K562 (cell line): ENCODE measurements around the gene FOXO3. TPM values are rescaled to one million over a fixed set of nuclear protein-coding genes. Genes with fewer than 3 reads are reported as not detected.

Experiments used
- ATF6 ChIP-seq: sonication (generic); formaldehyde crosslinking; IDR thresholded peaks from 2 replicates; pipeline ENCODE4 v1.4.0; 2020; ENCODE audit warnings: mild to moderate bottlenecking, missing genetic modification reagents
- BRF2 ChIP-seq: IDR thresholded peaks from 3 replicates; pipeline ENCODE4 v1.6.1; 2011; ENCODE audit warnings: borderline replicate concordance, mild to moderate bottlenecking; ENCODE audit not compliant: insufficient read length, insufficient read depth
- DLX4 ChIP-seq: fragments of 250-450 bp; sonication (Bioruptor Pico); IDR thresholded peaks from 2 replicates; pipeline ENCODE4 v1.6.1; 2021; ENCODE audit warnings: mild to moderate bottlenecking
- EZH2 ChIP-seq: IDR thresholded peaks from 2 replicates; pipeline ENCODE4 v1.6.1; 2012; ENCODE audit warnings: low read depth, mild to moderate bottlenecking, inconsistent platforms, low read length, borderline replicate concordance
- FOS ChIP-seq: IDR thresholded peaks from 3 replicates; pipeline ENCODE4 v1.6.1; 2011; ENCODE audit not compliant: insufficient read length; ENCODE audit errors: extremely low read depth
- FOXK1 ChIP-seq: sonication (generic); formaldehyde crosslinking; IDR thresholded peaks from 2 replicates; pipeline ENCODE4 v1.8.0; 2022; ENCODE audit warnings: missing genetic modification reagents, mild to moderate bottlenecking, borderline replicate concordance
- JUND ChIP-seq, 2 experiments: IDR thresholded peaks; 2 replicates in 1 of 2; 3 replicates in 1 of 2; pipeline ENCODE4 v1.6.1; 2011; ENCODE audit warnings: borderline replicate concordance in 2 of 2, low read depth in 2 of 2, low read length in 2 of 2, improper control_type of control experiment in 1 of 2, missing biosample characterization in 1 of 2, missing genetic modification characterization in 1 of 2, missing genetic modification reagents in 1 of 2
- KLF6 ChIP-seq: fragments of 250-450 bp; sonication (Bioruptor Pico); IDR thresholded peaks from 2 replicates; pipeline ENCODE4 v1.4.0; 2020; ENCODE audit warnings: mild to moderate bottlenecking, moderate library complexity, borderline replicate concordance
- LARP7 ChIP-seq: fragments of 450-650 bp; IDR thresholded peaks from 2 replicates; pipeline ENCODE4 v1.6.1; 2016
- NCOA4 ChIP-seq: fragments of 450-650 bp; IDR thresholded peaks from 2 replicates; pipeline ENCODE4 v1.6.1; 2018; ENCODE audit warnings: mild to moderate bottlenecking; ENCODE audit not compliant: partially characterized antibody
- NFE2L1 ChIP-seq: fragments of 450-650 bp; IDR thresholded peaks from 2 replicates; pipeline ENCODE4 v1.6.1; 2016; ENCODE audit warnings: missing genetic modification characterization, low read depth, mild to moderate bottlenecking, missing compliant biosample characterization, moderate library complexity, borderline replicate concordance
- PTTG1 ChIP-seq: fragments of 450-650 bp; IDR thresholded peaks from 2 replicates; pipeline ENCODE4 v1.6.1; 2016; ENCODE audit warnings: low read depth, mild to moderate bottlenecking, missing genetic modification characterization, missing compliant biosample characterization
- RCOR1 ChIP-seq, 2 experiments: IDR thresholded peaks; 2 replicates each; pipeline ENCODE4 v1.6.1; 2012; ENCODE audit warnings: low read depth in 2 of 2, low read length in 2 of 2, borderline replicate concordance in 1 of 2, improper control_type of control experiment in 1 of 2
- SLC30A9 ChIP-seq: fragments of 250-450 bp; sonication (Bioruptor Pico); IDR thresholded peaks from 2 replicates; pipeline ENCODE4 v1.8.0; 2022; ENCODE audit warnings: mild to moderate bottlenecking, moderate library complexity
- SMAD1 ChIP-seq: fragments of 150-350 bp; IDR thresholded peaks from 2 replicates; pipeline ENCODE4 v1.6.1; 2014; ENCODE audit warnings: low read length, low read depth; ENCODE audit not compliant: partially characterized antibody
- SMAD2 ChIP-seq: fragments of 150-350 bp; IDR thresholded peaks from 2 replicates; pipeline ENCODE4 v1.6.1; 2014; ENCODE audit warnings: low read depth, mild to moderate bottlenecking, low read length
- SMARCE1 ChIP-seq: fragments of 450-650 bp; IDR thresholded peaks from 2 replicates; pipeline ENCODE4 v1.7.1; 2016; ENCODE audit warnings: mild to moderate bottlenecking
- UBTF ChIP-seq, 2 experiments: IDR thresholded peaks; 2 replicates each; pipeline ENCODE4 v1.6.1; 2012; ENCODE audit warnings: improper control_type of control experiment in 2 of 2, low read depth in 2 of 2, low read length in 2 of 2, borderline replicate concordance in 1 of 2
- ZNF316 ChIP-seq: fragments of 450-650 bp; IDR thresholded peaks from 2 replicates; pipeline ENCODE4 v1.6.1; 2016
- ZNF436 ChIP-seq: fragments of 250-450, 450-650 bp; sonication (Bioruptor Pico); formaldehyde crosslinking; IDR thresholded peaks from 2 replicates; pipeline ENCODE4 v1.7.0; 2020; ENCODE audit warnings: mild to moderate bottlenecking
- ZNF589 ChIP-seq: fragments of 200-800 bp; sonication (Bioruptor generic); IDR thresholded peaks from 2 replicates; pipeline ENCODE4 v1.6.1; 2016; ENCODE audit warnings: low read depth, missing genetic modification characterization, missing compliant biosample characterization
- ZNF766 ChIP-seq: fragments of 200-800 bp; sonication (Bioruptor generic); conservative IDR thresholded peaks from 2 replicates; pipeline ENCODE4 v1.6.1; 2016; ENCODE audit warnings: missing genetic modification characterization, missing compliant biosample characterization
- polyA plus RNA-seq, 8 experiments: library from polyadenylated mRNA; depleted of rRNA in 4 of 8; stranded (reverse) in 5 of 8; unstranded in 3 of 8; fragments of >200 nt; fragmentation: Nextera tagmentation in 2 of 8; fragmentation: Illumina TruSeq in 1 of 8; extraction: Ambion mirVana in 2 of 8; extraction: Trizol in 1 of 8; gene quantifications; 2 replicates each; pipeline versions ENCODE4 v1.2.1 to v1.2.3, GENCODE V29; 2011 to 2014; ENCODE audit warnings: inconsistent platforms in 1 of 8, missing spikeins in 1 of 8
- total RNA-seq, 7 experiments: library from RNA; depleted of rRNA in 6 of 7; stranded (reverse); fragments of >200 nt in 6 of 7; fragmentation: Illumina TruSeq in 2 of 7; extraction: Trizol in 2 of 7; gene quantifications; 2 replicates each; pipeline versions ENCODE4 v1.2.1 to v1.2.3, GENCODE V29; 2011 to 2021; ENCODE audit warnings: low replicate concordance in 1 of 7

FOXO3 gene
- total and polyA plus RNA-seq, 9 of the 15 experiments (the other 6 are each of a cell fraction or from before 2014, with no cell fraction given) = 3.0 to 14.6 (median 6.0) TPM

GRCh38 chr6:108684771-108685329 lies 124.1 kb downstream of the FOXO3 start (continued):
- no peak for TF ChIP-seq UBTF (IDR thresholded peaks at IDR 0.05; ENCODE audit: borderline replicate concordance in 1 of 2, low read depth in 2 of 2, low read length in 2 of 2)
- peak; percentile 13 for TF ChIP-seq FOS
- no peak for TF ChIP-seq FOXK1 (CRISPR knock-in tag)
- no peak for TF ChIP-seq PTTG1 (tag)
- TF ChIP-seq ZNF316 = no peak
- no peak for TF ChIP-seq KLF6
- no peak for TF ChIP-seq LARP7
- TF ChIP-seq SMAD2 = no peak
- TF ChIP-seq ZNF589 (CRISPR knock-in tag) = no peak
- peak; percentile 84 for TF ChIP-seq JUND (IDR thresholded peaks at IDR 0.05; ENCODE audit: borderline replicate concordance, low read depth, low read length)
- TF ChIP-seq JUND (tag; IDR thresholded peaks at IDR 0.05; ENCODE audit: borderline replicate concordance, low read depth, low read length) = peak; percentile 83; the same call in 1 of the 3 replicates
- no peak for TF ChIP-seq ZNF436 (CRISPR knock-in tag)
- no peak for TF ChIP-seq EZH2
- TF ChIP-seq DLX4 (CRISPR knock-in tag) = no peak
- TF ChIP-seq SMARCE1 = peak; percentile 81; the same call in 1 of the 2 replicates
- TF ChIP-seq BRF2 = no peak
- TF ChIP-seq SLC30A9 = no peak
- 0 out of 4 replicates have a peak, but pooled peaks of 1 of the 2 experiments have one; percentile 7 for TF ChIP-seq RCOR1 (IDR thresholded peaks at IDR 0.05; ENCODE audit: borderline replicate concordance in 1 of 2, low read depth in 2 of 2, low read length in 2 of 2)
- no peak for TF ChIP-seq ATF6 (CRISPR knock-in tag)
- TF ChIP-seq SMAD1 = no peak
- no peak for TF ChIP-seq ZNF766 (CRISPR knock-in tag)
- TF ChIP-seq NCOA4 = no peak
- no peak for TF ChIP-seq NFE2L1
